IPS DF 19.7 (cell line): ENCODE data around the gene SAG.

ENCODE experiments used
- DNase-seq: peaks from one replicate; pipeline ENCODE4 v3.0.0-alpha.2; 2013; ENCODE audit warnings: low read depth, low spot score

Gene SAG

DNA sequence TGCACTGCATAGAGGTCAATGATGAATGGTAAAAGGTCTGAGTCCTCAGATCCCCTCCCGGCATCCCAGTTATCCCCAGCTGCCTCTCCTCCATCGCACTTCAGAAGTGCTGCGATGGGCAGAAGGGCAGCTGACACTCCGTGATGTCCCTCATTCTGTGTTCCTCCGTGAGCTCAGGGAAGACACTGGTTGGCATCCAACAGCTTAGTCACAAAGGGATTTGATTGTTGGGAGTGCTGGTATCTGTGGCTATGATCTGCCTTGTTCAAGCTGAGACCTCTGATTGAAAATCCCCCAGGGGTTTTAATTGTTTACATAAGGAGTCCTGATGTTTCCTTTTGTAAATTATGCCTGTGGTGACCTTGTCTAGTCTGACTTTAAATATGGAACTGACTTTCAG is 19.0 kb upstream of the SAG start:
- no peak for DNase-seq

DNA sequence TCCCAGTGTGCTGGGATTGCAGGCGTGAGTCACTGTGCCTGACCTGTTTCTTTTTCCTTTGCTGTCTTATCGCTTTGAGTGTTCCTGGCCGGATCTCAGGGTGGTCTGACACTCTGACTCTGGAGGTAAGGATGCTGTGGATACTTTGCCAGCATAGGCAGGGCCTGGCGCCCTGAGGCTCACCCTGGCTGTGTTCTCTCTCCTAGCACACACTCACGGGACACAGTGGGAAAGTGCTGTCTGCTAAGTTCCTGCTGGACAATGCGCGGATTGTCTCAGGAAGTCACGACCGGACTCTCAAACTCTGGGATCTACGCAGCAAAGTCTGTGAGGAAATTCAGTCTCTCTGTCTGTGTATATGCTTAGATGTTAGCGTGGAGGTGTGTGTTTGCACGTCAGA is 18.0 kb upstream of the SAG start:
- DNase-seq: no peak

DNA sequence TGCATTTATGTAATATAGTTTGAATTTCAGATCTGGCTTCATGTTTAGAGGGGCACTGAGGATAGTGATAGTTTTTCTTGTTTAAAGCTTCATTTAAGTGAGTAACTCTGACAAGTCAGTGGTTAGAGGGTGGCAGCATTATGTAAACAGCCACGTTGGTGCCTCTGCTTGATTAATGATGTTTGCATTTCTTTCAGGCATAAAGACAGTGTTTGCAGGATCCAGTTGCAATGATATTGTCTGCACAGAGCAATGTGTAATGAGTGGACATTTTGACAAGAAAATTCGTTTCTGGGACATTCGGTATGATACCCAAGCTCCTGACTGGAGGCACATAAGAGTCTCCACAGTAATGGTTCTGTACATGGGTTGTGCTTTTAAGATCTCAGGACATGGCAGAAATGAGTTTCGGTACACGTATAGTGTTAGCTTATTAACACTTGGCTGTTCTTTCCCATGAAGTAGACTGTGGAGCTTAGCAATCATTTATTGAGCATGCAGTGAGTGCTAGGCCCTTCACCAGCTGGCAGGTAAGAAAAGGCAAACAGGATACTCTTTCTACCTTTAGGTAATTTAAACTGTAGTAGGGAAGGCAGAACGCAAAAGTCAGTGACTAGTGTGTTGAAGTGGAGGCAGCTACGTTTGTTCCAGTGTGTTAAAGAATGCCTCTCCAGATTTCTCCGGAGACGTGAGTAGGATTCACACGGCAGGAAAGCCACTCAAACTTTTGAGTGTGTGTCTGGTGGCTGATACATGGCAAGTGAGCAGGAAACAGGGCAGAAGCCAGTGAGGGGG is 17.4 kb upstream of the SAG start:
- DNase-seq: no peak

DNA sequence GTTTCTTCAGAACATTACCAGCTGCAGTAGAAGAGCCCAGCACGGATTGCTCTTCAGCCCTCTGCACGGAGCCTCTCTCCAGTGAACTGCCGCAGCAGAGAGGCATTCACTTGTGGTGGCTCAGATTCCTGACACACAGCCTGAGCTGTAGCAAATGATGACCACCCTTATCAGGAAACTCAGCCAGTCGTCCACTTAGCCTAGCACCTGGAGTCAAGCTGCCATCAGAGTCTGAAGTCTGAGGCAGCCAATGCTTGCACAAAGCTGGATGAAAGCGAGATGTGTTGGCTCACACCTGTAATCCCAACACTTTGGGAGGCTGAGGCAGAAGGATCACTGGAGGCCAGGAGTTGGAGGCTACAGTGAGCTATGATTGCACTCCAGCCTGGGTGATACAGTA is 11.7 kb upstream of the SAG start:
- no peak for DNase-seq

DNA sequence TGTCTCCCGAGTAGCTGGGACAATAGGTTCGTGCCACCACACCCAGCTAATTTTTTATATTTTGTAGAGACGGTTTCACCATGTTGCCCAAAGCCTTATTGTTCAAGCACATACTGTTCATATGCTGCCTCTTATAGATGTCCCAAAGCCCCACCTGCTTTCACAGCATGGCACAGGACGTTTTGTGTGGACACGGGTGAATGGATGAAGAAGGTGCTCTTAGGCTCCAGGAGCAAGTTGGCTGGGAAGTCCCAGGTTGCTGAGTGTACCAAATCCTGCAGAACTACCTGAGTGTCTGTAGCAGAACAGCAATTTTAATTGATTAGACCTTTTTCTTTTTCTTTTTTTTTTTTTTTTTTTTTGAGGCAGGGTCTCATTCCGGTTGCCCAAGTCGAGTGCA is 10.5 kb upstream of the SAG start:
- DNase-seq: no peak

DNA sequence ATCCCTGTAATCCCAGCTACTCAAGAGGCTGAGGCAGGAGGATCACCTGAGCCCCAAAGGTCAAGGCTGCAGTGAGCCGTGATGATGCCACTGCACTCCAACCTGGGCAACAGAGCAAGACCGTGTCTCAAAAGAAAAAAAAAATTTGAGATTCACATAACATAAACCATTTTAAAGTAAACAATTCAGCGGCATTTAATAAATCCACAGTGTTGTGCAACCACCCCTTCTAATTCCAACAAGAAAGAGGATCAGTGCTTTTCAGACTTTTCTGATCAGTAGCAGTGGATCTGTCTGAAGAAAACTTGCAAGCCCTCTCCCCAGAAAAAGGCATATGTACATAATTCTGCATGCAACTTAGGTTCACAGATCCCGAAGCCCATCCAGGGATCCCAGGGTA is 7.2 kb upstream of the SAG start:
- DNase-seq: no peak

DNA sequence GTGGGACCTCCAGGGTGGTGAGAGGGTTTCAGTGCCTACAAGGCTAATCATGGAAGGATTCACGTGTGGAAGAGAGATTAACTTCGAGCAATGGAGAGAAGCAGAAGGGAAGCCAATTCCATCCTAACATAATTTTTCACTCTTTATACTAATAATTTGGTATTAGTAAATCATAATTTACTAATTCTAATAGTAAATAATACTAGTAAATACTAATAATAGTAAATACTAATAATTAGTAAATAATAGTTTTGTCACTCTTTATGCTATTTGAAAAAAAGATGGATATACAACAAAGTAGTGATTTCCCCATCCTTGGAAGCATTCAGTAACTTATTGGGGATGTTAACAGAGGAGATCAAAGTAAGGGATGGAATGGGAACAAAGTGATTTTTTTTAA is 6.4 kb upstream of the SAG start:
- no peak for DNase-seq

DNA sequence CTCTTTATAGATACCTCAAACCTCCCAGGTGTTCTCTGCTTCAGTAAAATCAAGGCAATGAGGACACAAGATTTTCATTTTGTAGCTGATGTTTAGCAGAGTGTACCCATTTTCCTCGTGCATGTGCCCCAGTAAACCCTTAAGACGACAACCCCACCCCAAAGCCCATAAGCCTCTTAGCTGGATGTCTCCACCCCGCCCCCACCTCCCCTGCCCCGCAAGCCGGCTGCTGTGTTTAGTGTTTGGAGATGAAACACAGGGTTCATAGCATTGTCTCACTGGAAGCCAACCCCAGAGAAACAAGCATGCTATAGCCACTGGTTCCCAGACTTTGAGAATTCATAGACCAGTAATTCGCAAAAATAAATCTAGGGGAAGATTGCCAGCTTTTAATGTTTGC is 5.8 kb upstream of the SAG start:
- no peak for DNase-seq

DNA sequence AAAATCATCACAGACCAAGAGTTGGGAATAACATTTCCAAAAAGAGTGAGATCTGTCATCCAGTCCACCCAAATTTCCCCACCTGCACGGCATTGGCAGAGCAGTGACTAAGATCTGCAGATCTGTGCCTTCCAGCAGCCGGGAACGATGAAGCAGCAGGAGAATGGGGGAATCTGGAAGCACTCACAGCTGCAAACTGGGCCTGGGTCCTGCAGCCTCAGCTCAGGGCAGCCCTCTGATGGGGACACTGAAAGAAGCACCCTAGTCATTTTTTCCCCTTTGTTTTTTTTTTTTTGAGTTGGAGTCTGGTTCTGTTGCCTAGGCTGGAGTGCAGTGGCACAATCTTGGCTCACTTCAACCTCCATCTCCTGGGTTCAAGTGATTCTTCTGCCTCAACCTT is 4.4 kb upstream of the SAG start:
- no peak for DNase-seq

DNA sequence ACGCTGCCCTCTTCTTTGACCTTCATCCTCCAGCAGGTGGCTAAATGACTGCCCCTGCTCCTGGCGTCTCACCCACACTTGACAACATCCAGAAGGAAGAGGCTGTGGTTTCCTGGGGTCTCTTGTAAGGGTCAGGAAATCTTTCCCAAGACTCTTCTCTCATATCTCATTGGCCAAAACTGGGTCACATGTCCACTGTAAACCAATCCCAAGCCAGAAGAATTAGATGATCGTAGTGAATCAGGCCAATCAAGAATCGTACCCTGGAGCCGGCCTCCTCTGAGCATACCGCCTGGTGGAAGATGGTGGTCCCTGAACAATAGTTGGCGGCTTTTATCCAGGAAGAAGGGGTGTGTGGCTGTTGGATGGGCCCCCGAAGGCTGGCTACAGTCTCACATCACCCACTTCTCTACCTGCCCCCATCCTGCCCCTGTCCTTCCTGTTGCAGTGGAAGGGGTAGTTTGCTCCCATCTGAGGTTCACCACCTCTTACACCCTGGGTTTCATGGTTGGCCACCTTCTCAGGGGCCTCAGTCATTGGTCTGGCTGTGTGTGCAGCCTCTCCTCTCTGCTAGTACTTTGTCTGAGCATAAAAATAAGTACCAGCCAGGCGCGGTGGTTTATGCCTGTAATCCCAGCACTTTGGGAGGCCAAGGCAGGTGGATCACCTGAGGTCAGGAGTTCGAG is 3.8 kb downstream of the SAG start:
- no peak for DNase-seq

DNA sequence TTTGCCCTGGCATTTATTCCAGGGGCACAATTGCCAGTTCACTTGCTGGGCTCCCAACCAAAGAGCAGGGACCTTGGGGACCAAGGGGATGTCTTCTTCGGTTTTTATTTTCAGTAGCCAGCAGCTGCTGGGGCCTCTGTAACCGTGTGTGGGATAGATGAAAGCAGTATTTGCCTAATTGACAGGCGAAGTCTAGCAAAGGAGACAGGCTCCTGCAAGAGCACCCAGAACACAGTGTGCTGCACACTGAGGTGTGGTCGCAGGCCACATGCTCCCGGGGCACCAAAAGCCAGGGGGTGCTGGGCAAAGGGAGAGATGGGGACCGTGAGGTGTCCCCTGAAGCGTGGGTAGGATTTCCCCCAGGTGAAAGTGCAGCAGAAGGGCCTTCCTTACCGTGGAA is 5.3 kb downstream of the SAG start:
- no peak for DNase-seq

DNA sequence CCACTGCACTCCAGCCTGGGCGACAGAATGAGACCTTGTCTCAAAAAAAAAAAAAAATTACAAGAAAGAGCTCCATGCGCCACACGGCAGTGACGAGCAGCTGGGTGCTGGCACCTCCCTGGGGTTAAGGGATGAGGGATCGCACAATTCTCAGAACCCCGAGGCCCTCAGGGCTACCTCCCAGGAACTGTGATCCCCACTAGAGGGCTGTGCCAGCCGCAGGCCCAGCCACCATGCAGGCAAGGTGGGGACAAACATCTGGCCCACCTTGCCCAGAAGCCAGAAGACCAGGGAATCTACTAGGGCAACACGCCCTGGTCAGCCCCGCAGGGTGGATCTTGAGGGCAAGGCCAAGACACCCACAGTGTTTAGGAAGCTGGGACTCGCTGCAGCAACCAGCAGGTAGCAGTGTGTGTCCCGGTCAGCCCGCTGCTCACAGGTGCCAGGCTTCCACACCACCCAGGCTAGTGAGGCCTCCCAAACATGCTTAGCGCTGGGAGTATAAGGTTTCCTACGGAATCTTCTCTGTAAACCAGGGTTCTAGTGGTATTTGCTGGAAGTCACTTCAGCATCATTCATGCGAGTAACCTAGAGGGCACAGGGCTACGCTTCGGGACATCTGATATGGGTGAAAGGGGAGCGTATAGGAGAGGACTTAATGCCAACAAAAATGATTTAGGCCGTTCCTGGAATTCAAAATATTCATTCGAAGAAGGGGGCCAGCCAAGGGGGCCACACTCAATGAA is 6.7 kb downstream of the SAG start:
- no peak for DNase-seq

DNA sequence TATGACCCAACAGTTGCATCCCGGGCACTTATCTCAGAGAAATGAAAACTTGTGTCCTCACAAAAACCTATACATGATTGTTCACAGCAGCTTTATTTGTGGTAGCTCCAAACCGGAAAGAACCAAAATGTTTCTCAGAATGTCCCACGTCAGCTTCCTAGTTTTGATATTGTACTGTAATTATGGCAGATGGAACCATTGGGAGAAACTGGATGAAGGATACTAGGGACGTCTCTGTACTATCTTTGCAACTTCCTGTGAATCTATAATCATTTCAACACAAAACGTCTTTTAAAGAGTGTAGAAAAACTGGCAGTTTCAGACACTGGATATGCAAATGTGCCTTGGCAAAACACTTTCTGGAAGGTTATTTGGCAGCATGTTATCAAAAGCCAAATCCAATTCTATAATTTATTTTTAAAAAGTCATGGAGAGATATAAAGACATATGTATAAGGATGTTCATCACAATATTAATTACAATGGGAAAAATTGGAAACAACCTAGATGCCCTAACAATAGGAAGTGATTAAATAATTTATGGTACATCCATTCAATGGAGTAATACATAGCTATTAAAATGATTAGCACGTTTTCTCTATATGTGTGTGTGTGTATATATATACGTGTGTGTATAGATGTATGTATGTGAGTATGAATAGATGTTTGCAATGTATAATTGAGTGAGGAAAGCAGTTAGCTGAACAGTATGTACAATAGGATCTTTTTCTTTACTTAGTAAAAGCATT is 9.8 kb downstream of the SAG start:
- no peak for DNase-seq

DNA sequence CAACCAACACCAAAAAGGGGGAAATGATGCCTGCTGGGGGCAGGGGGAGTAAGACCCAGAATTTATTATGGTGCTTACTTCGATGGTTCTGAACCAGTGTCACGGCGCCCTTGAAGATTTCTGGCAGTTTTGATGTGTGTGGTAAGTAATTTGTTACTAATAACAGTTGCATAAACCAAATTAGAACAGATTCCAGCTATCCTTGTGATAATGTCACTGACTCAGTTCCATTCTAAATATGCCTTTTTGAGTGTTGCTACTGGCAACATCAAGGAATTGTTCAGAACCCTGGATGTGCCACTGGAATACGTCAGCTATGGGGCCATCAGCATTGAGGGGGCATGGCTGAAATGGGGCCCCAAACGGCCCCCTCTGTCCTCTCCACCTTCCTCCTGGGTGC is 11.6 kb downstream of the SAG start:
- no peak for DNase-seq

DNA sequence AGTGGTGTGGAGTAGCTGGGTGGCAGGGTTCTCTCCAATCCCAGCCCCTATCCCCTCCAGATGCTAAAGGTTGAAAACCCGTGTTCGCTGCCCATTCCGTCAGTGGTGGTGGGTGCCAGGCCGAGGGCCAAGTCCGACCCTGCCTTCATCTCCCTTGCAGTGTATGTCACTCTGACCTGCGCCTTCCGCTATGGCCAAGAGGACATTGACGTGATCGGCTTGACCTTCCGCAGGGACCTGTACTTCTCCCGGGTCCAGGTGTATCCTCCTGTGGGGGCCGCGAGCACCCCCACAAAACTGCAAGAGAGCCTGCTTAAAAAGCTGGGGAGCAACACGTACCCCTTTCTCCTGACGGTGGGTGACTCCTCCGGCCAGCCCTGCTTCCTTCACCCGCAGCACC is 12.9 kb downstream of the SAG start:
- DNase-seq: no peak

DNA sequence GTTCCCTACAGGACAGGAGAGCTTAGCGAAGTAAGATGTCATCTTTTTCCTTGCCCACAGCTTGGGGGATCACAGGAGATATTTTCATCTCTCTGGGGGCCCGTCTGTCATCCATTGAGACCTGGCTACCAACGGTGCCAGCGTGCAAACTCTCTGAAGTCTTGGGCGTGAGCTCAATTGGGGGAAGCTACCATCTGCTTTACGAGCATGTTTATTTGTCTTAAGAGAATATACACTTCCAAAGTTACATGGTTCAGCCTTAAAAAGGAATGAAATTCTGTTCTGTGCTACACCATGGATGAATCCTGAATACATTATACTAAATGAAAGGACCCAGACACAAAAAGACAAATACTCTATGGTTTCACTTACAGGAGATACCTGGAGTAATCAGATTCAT is 13.6 kb downstream of the SAG start:
- no peak for DNase-seq

DNA sequence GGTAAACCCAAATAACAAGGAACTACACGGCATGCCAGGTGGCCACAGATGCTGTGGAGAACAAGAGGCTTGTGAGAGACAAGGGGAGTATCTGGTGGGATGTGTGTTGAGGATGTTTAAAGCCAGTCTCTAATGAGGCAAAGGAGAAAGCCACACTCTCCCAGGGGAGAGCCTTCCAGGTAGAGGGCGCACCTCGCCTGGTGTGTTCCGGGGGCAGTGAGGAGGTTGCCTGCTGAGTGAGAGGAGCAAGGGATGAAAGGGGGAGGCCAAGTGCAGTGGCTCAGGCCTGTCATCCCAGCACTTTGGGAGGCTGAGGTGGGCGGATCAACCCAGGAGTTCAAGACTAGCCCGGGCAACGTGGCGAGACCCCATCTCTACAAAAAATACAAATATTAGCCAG is 16.2 kb downstream of the SAG start:
- DNase-seq: no peak

DNA sequence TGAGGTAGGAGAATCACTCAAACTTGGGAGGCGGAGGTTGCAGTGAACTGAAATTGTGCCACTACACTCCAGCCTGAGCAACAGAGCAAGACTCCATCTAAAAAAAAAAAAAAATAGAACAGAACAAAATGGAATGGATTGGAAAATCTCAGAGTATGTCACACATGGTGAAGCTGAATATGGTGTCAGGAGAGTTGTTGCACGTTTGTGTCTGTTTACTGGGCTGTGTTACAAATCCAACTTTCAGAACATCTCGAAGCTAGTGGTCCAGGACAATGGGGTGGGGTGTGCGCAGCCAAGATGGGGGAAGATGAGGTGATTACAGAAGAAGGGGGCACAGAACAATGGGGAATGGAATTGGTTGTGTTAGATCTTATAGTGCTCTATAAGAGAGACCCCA is 17.6 kb downstream of the SAG start:
- no peak for DNase-seq

DNA sequence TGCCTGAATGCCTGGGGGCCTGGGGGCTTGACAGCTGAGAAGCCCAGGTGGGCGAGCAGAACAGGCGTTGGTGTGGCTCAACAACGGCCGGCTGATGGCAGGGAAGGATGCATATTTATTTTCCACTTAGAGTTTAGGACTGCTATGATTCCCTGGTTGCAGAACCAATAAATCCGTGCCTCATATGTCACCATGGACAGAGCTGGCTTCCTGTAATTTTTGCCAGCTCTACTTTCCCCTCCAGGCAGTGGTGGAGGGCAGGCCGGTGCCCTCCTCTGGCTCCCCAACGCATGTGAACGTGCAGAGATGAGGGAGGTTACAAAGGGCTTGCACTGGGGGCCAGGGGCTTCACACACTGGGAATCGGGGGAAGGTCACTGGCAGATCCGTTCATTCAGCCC is 18.2 kb downstream of the SAG start:
- DNase-seq: no peak

DNA sequence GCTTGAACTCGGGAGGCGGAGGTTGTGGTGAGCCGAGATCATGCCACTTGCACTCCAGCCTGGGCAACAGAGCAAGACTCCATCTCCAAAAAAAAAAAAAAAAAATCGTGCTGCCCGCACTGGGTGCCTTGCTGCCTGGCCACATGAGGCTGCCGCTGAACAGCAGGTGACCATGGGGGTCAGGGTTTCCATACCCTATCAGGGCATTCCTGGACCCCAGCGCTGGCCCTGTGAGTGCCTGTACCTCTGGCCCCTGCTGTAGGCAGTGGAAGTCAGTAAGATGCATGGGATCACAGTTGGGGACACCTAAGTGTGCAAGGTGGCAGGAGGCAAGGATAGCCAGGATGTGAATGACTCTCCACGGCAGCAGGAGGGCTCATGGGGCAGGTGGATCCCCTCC is 18.9 kb downstream of the SAG start:
- DNase-seq: no peak

DNA sequence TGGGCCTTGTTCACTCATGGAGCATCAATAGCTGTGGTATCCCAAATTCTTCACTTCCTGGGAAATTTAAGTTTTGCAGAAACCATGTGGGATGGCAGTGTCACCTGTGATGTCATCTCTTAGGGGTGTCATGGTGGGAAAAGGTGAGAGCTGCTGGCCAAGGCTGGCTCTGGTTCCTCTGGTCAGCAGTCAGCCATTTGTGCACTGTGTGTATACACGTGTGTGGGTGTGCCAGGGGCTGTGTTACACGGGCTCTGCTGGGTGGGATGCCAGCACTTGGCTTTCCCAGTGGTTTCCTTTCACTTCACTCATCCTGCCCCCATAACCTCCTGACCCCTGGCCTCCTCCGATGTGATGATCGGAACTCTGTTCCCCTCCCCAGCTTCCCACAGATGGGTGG is 21.3 kb downstream of the SAG start:
- no peak for DNase-seq

DNA sequence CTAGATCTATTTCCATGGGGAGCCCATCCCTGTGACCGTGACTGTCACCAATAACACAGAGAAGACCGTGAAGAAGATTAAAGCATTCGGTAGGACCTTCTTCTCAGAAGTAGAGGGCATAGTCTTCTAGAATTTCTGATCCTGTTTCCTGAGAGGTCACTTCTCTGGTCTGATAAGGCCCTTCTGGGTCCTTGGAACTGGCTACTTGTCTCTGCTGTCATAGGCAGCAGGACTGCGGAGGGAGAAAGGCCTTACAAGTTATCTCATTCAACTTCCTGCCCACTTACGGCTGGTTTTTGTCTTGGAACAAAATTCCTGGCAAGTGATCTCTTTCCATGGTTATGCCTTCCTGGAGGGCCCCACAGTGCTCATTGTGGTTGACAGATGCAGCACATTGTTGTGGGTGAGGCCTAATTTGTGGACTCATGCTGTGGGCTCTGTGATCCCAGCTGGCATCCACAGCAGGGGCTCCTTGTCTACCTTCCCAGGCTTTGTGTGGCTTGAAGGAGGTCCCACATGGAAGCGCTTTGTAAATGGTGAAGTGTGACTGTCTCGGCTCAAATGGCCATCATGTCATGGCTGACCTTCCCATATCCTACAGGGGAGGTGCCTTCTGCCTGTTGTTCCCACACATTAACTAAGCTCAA is 22.0 kb downstream of the SAG start:
- no peak for DNase-seq
